Measurements from ENCODE around the gene CD302. TPM values are rescaled to one million over a fixed set of nuclear protein-coding genes. Genes with fewer than 3 reads are reported as not detected.

CD302 gene
- total and polyA plus RNA-seq, 2 of the 8 experiments (the other 6 are each of a cell fraction or from before 2014, with no cell fraction given): 0.76 to 0.79 TPM

DNA sequence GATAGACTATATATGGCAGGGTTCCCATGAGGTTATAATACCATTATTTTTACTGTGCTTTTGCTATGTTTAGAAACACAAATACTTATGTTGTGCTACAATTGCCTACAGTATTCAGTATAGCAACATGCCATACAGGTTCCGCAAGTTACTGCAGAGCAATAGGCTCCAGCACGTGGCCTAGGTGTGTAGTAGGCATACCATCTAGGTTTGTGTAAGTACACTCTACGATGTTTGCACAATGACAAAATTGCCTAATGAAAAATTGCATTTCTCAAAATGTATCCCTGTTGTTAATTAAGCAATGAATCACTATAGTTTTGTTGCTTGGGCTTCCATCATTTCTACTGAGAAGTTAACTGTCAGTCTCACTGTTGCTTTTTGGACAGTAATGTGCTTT lies 9.8 kb downstream of the CD302 start (continued):
- TF ChIP-seq, protein P1, sequence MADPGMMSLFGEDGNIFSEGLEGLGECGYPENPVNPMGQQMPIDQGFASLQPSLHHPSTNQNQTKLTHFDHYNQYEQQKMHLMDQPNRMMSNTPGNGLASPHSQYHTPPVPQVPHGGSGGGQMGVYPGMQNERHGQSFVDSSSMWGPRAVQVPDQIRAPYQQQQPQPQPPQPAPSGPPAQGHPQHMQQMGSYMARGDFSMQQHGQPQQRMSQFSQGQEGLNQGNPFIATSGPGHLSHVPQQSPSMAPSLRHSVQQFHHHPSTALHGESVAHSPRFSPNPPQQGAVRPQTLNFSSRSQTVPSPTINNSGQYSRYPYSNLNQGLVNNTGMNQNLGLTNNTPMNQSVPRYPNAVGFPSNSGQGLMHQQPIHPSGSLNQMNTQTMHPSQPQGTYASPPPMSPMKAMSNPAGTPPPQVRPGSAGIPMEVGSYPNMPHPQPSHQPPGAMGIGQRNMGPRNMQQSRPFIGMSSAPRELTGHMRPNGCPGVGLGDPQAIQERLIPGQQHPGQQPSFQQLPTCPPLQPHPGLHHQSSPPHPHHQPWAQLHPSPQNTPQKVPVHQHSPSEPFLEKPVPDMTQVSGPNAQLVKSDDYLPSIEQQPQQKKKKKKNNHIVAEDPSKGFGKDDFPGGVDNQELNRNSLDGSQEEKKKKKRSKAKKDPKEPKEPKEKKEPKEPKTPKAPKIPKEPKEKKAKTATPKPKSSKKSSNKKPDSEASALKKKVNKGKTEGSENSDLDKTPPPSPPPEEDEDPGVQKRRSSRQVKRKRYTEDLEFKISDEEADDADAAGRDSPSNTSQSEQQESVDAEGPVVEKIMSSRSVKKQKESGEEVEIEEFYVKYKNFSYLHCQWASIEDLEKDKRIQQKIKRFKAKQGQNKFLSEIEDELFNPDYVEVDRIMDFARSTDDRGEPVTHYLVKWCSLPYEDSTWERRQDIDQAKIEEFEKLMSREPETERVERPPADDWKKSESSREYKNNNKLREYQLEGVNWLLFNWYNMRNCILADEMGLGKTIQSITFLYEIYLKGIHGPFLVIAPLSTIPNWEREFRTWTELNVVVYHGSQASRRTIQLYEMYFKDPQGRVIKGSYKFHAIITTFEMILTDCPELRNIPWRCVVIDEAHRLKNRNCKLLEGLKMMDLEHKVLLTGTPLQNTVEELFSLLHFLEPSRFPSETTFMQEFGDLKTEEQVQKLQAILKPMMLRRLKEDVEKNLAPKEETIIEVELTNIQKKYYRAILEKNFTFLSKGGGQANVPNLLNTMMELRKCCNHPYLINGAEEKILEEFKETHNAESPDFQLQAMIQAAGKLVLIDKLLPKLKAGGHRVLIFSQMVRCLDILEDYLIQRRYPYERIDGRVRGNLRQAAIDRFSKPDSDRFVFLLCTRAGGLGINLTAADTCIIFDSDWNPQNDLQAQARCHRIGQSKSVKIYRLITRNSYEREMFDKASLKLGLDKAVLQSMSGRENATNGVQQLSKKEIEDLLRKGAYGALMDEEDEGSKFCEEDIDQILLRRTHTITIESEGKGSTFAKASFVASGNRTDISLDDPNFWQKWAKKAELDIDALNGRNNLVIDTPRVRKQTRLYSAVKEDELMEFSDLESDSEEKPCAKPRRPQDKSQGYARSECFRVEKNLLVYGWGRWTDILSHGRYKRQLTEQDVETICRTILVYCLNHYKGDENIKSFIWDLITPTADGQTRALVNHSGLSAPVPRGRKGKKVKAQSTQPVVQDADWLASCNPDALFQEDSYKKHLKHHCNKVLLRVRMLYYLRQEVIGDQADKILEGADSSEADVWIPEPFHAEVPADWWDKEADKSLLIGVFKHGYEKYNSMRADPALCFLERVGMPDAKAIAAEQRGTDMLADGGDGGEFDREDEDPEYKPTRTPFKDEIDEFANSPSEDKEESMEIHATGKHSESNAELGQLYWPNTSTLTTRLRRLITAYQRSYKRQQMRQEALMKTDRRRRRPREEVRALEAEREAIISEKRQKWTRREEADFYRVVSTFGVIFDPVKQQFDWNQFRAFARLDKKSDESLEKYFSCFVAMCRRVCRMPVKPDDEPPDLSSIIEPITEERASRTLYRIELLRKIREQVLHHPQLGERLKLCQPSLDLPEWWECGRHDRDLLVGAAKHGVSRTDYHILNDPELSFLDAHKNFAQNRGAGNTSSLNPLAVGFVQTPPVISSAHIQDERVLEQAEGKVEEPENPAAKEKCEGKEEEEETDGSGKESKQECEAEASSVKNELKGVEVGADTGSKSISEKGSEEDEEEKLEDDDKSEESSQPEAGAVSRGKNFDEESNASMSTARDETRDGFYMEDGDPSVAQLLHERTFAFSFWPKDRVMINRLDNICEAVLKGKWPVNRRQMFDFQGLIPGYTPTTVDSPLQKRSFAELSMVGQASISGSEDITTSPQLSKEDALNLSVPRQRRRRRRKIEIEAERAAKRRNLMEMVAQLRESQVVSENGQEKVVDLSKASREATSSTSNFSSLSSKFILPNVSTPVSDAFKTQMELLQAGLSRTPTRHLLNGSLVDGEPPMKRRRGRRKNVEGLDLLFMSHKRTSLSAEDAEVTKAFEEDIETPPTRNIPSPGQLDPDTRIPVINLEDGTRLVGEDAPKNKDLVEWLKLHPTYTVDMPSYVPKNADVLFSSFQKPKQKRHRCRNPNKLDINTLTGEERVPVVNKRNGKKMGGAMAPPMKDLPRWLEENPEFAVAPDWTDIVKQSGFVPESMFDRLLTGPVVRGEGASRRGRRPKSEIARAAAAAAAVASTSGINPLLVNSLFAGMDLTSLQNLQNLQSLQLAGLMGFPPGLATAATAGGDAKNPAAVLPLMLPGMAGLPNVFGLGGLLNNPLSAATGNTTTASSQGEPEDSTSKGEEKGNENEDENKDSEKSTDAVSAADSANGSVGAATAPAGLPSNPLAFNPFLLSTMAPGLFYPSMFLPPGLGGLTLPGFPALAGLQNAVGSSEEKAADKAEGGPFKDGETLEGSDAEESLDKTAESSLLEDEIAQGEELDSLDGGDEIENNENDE (IDR thresholded peaks at IDR 0.05; ENCODE audit: insufficient replicate concordance, low read length): no peak
- TF ChIP-seq RAD21 (IDR thresholded peaks at IDR 0.05 in 1 of 2, conservative IDR thresholded peaks at IDR 0.05 in 1 of 2; ENCODE audit: low read depth in 2 of 2, low read length in 2 of 2): no peak
- TF ChIP-seq, protein P2, sequence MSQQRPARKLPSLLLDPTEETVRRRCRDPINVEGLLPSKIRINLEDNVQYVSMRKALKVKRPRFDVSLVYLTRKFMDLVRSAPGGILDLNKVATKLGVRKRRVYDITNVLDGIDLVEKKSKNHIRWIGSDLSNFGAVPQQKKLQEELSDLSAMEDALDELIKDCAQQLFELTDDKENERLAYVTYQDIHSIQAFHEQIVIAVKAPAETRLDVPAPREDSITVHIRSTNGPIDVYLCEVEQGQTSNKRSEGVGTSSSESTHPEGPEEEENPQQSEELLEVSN (IDR thresholded peaks at IDR 0.05): no peak
- TF ChIP-seq KDM4A (IDR thresholded peaks at IDR 0.05; ENCODE audit: low read depth, low read length, severe bottlenecking): no peak
- no peak for TF ChIP-seq HDAC6 (IDR thresholded peaks at IDR 0.05; ENCODE audit: low read depth, low read length)
- TF ChIP-seq SAP30 (IDR thresholded peaks at IDR 0.05; ENCODE audit: insufficient read depth, insufficient replicate concordance, low read length): no peak
- TF ChIP-seq SIRT6 (IDR thresholded peaks at IDR 0.05; ENCODE audit: low read length): no peak
- TF ChIP-seq SIX5 (IDR thresholded peaks at IDR 0.05; ENCODE audit: low read depth, low read length): no peak
- TF ChIP-seq POU5F1 (IDR thresholded peaks at IDR 0.05; ENCODE audit: low read depth, low read length): no peak
- TF ChIP-seq SIN3A (conservative IDR thresholded peaks at IDR 0.05 in 1 of 2, IDR thresholded peaks at IDR 0.05 in 1 of 2; ENCODE audit: low read depth in 1 of 2, low read length in 2 of 2): no peak
